CD1c-positive myeloid dendritic cell (primary cell): ENCODE measurements around the gene LIN37.
"Not testable (repeated sequence)": the region's sequence is repeated elsewhere in the genome, so short reads cannot be mapped to it uniquely, and the experiment has no call there.

Source experiments
- DNase-seq: peaks from one replicate; pipeline ENCODE4 v3.0.0-alpha.2; 2016; ENCODE audit errors: extremely low spot score

Gene LIN37

DNA sequence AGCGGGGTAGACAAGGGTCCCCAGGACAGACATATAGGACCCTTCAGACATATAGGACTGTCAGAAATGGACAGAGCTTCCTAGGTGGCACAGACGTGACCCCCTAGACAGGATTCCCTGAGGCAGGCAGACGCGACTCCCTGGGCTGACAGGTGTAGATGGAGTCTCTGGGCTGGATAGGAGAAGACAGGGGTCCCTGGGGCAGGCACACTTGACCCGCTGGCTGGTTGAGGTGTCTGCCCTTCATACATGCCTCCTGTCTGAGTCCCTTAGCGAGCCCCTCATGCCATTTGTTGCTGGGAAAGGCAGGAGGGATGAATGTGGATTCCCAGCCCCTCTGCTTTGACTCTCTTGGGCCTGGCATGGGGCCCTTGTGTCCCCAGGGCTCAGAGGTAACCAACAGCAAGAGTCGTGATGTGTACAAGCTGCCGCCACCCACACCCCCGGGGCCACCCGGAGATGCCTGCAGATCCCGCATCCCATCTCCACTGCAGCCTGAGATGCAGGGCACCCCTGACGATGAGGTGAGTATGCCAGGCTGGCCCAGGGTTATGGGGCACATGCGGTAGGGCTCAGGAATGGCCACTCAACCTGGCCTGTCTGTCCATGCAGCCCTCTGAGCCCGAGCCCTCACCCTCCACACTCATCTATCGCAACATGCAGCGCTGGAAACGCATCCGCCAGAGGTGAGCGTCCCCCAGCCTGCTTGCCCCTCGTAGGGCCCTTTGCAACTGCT, 5.4 kb downstream of the LIN37 start:
- no peak for DNase-seq

DNA sequence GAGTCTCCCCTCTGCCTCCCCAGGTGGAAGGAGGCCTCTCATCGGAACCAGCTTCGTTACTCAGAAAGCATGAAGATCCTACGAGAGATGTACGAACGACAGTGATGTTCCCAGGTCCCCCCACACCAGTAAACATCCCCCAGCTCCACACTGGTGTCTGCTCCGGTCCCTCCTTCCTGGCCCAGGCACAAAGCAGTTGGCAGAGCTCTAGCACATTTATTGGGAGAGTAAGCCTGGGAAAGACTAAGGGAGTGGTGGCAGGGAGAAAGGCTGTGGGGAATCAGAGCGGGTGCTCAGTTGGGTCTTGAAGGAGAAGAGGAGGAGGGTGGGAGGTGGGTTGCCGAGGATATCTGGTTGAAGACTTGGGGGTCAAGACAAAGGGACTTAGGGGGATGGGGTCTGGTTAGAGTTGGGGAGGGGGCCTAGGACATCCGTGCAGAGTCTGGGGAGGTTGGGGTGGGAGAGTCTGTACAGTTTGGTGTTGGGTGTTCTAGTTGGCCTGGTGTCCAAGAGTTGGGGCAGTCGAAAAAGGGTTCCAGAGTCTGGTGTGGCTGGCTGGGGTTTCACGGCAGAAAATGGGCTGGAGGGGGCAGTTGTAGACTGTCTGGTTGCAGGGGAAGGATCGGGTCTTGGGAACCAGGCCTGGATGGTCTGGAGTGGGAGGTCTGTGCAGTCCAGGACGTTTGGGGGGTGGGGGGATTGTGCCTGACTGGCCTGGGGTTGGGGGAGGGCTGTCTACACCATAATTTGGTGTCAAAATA, 6.2 kb downstream of the LIN37 start:
- no peak for DNase-seq

DNA sequence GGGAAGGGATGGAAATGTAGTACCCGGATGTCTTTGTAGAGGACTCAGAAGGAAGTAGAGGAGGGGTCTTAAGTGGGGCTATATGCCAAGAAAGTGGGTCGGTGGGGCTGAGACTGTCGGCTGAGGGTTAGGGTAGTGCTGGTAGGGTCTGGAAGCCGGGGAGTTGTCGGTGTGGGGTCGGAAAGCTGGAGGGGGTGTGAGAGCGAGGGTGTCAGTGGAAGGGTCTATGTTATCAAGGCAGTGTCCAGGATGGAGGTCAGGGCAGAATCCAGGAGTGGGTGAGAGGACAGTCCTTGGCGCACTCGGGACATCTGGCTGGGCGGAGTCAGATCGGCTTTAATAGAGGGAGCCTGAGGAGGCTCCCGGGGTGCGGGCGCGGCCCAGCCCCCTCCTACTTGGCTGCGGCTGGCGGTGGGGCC, 6.8 kb downstream of the LIN37 start:
- no peak for DNase-seq

DNA sequence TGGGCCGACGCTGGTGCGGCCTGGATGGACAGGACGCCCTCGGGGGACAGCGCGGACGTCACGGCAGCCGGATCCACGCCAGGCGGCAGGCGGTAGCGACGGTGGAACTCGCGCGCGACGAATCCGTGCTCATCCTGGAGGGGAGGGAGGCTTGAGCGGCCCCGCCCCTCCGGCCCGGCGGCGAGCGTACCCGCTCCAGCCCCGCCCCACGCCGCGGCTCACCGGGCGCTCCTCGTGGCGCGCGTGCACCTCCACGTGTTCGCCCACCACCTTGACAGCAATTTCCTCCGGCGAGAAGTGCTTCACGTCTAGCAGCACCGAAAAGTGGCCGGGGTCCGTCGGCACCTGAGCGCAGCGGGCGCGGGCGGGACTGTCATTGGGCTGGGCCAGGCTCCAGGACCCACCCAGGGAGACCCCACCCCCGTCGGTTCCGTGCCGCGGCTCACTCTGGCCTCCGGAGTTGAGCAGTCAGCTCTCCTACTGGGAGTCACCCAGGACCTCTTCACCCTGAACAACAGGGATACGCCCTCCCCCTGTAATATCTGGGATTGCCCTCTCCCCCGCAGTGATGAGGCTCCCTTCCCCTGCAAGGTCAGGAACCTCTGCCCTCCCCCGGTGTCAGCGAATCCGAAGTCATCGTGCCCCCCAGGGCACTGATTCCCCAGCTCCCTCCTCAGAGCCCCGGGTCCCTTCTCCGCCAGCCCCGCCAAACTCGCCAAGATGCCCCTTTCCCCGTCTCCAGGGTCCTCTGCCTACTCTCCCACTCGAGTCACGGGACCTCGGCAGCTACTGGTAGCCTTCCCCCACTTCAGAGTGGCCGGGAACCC, 7.4 kb downstream of the LIN37 start:
- DNase-seq = peak; percentile 64

DNA sequence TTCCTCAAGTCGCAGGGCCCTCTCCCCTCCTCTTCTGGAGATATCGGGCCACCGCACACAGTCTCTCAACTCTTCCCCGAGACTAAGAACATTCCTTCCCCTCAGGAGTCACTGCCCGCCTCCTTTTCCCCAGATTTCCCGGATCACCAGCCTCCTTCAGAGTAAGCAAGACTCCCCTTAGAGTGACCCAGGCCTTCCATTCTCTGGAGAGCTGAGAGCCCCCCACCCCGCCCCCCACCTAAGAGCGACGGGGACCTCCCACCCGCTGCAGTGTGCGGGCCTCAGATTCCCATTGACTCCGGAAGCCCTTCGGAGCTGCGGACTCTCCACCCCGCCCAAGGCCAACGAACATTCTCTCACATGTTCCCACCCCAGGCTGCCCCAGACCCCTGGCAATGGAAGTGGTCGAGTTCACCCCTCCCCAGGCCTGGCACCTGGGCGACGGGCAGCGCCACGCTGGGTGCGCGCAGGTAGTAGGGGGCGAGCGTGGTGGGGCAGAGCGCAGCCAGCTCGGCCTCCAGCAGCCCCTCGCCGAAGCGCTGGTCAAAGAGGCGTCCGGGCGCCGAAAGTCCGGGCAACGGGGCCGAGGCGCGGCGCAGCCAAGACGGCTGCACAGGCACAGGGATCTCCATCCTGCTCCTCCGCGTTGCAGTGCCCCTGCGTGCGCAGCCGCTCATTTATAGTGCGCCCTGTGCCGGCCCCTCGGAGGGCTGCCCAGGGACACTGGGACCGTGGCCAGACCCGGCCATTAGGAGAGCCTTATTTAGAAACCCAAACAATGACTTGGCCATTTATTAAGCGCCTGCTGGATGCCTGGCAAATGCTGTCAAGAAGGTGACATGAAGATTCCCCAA, 8.2 kb downstream of the LIN37 start, which contains the start of gene HSPB6:
HSPB6 (minus strand) TSS at position 653 of the 854 bp plus-strand sequence; CDS start at position 632, 21 bp downstream.
- no peak for DNase-seq

DNA sequence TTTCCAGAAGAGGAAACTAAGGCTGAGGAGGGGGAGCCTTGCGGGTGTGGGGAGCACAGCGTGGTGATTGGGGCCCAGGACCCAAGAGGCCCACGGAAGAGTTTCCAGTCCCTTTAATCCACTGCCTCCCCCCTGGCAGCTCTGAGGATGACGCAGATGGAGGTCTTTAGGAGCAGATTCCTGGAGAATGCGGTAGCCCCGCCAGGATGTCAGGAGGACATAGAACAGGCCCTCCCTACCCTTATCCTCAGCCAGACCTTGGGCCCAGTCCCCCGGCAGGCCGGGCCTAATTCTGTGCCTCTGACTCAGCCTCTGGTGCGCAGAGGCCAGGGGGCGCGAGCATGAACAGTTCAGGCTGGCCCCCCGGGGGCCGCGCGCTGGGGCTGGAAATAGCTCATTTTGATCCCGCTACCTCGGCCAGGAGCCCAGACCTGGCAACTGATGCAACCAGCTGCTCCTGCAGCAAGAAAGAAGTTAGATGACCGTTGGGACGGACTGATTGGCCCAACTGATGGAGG, 8.9 kb downstream of the LIN37 start:
- no peak for DNase-seq

DNA sequence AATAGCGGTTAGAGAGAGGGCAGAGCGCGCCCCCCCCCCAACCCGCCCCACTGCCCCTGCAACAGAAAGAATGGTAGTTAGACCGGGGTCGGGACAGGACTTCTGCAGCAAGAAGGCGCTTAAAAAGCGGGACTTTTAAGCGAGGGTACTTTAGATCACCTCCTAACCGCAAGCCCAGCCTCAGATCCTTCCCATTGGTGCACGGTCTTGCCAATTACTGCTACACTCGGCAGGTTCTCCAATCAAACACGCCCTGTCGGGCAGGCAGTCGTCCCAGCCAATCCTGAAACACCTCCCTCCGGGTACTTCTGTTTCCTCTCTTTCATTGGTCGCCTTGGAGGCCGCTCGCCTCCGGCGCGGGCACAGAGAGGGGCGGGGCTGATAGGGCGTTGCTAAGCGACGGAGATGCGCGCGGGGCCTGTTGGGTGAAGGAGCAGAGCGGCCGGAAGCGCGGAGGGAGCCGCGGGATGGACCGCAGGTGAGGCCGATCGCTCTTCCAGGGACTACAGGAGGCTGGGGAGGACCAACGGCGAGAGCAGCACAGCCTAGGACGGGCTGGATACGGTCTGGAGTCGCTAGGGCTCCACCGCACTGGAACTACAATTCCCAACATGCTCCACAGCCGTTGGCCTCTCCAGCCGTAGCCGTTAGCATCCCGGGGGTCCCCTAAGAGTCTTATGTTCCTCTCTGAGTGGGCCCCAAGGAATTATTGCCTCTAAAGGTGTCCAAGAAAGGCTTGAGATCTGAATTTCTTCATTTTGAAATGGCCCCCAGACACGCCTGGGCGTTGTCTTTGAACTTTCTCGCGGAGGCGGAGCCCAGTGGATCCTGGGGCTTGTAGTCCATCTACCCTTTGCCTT, 9.6 kb downstream of the LIN37 start, which contains the start of gene PROSER3:
PROSER3 (plus strand) TSS at position 428 of the 860 bp plus-strand sequence; CDS start at position 468, 40 bp downstream.
- peak; percentile 99 for DNase-seq

DNA sequence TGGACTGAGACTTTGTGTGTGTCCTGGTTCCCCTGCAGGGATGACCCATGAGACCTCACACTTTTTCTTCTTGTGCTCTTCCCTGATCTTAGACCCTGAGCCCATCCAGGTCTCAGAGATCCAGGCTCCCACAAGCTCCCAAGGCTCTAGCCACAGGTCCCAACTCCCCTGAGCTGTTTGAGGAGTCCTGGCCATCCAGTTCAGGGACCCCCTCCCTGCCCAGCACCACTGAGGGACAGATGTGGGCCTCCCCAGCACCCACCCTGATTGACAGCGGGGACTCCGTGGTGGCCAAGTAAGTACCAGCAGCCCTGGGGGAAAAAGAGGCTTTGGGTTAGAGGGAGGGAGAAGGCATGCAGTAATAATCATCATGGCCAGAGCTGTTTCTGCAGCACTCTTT, 11.3 kb downstream of the LIN37 start:
- no peak for DNase-seq

DNA sequence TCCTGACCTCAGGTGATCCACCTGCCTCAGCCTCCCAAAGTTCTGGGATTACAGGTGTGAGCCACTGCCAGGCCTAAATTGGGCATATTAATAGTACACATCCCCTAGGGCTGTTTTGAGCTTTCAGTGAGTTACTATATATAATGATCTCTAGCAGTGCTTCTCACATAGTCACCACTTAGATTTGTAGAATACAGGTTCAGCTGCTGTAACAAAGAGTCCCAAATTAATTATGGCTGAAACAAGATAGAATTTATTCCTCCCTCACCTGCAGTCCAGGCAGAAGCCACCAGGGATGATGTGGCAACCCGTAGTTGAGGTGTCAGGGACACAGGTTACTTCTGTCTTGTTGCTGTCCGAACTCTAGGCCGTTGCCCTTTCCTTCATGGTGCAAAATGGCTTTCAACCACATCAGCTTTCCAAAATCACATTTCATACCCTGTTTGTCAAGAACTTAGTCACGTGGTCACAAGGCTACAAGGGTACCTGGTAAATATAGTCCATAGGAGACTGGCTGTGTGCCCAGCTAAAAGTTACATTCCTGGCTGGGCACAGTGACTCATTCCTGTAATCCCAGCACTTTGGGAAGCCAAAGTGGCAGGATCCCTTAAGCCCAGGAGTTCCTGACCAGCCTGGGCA, 12.5 kb downstream of the LIN37 start:
- no peak for DNase-seq

DNA sequence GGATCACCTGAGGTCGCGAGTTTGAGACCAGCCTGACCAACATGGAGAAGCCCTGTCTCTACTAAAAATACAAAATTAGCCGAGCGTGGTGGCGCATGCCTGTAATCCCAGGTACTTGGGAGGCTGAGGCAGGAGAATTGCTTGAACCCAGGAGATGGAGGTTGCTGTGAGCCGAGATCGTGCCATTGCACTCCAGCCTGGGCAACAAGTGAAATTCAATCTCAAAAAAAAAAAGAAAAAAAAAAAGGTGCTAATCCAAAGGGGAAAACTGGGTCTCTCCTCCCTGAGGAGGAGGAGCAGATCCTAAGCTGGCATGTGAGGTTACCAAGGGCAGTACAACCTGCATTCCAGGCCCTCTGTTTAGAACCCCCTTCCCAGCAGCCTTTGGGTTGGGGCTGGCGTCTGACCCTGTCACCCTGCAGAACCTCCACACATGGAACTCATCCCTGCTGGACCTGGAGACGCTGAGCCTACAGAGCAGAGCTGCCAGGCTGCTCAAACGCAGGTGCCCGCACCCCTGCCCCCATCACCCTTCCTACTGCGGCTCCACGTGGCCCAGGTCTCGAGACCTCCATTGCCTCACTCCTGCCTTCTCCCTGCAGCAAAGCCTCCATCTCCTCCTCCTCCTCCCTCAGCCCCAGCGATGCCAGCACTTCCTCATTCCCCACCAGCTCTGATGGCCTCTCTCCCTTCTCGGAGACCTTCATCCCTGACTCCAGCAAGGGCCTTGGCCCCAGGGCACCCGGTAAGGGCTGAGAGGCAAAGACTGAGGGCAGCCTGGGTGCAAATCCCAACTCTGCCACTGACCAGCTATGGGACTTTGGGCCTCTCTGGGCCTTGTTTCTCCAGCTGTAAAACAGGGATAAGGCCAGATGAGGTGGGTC, 16.3 kb downstream of the LIN37 start:
- DNase-seq = no peak

DNA sequence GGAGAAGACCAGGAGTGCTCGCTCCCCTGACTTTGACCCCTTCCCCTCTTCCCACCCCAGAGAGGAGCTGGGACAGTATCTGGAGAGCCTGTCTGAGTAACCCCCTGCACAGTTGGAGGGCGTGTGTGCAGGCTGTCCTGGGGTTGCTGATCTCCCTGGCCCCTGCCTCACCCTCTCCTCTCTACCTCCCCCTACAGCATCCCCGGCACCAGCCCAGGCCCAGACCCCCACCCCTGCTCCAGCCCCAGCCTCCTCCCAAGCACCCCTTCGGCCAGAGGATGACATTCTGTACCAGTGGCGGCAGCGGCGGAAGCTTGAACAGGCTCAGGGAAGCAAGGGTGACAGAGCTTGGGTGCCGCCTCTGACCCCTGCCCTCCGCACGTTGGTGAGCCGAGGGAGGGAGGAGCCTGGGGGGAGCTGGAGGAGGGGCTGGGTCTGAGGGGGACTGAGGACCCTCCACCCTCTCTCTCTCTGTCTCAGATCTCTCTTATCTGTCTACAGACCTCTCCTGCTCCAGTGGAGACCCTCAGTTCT, 18.3 kb downstream of the LIN37 start:
- DNase-seq = no peak

DNA sequence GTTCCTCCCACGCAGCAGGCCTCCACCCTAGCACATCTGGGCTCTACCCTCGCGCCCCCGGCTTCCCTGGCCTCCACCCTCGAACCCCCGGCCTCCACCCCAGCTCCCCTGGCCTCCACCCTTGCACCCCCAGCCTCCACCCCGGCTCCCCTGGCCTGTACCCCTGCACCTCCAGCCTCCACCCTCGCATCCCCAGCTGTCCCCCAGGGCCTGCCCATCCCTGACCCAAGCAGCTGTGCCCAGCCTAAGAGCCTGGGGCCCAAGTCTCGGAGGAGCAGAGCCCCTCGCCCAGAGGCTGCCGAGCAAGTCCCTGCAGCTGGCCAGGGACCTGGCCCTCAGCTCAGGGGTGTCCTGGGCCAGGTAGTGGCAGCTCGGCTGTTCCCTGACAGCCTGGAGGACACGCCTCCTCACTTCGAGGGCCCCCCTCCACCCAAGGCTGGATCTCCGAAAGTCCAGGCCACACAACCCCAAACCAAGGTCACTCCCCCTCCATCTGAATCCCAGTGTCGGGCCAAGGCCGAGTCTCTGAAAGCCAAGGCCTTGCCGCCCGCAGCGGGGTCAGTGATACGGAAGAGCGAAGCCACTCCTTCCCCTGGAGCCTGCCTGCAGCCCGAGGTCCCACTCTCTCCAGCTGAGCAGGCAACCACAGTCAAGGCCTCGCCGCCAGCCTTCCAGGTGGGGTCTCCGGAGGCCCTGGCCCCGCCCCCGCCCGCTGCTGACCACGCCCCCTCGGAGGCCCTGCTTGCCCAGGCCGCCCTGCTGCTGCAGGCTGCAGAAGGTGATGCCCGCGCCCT, 19.1 kb downstream of the LIN37 start:
- DNase-seq = no peak

DNA sequence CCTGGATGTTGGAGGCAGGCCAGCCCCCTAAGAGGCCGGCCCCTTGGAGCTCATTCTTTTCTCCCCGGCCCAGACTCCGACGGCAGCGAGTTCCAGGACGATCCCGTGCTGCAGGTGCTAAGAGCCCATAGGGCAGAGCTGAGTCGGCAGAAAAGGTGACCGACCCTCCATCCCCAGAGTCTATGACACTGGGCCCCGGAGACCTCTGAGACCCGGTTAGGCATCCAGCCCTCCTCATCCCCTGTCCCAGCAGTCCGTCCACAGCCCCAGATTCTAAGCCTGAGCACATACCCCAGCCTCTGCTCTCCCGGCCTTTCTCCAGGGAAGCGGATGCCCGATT, 19.7 kb downstream of the LIN37 start:
- DNase-seq = no peak

DNA sequence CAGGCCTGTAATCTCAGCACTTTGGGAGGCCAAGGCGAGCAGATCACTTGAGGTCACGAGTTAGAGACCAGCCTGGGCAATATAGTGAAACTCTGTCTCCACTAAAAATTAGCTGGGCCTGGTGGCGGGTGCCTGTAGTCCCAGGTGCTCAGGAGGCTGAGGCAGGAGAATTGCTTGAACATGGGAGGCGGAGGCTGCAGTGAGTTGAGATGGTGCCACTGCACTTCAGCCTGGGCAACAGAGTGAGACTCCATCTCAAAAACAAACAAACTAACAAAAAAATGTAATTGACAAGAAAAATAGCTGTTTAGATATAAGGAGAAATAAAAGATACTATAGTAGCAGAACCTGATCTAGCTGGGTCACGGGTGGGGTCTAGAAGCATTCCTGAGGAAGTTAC, 24.0 kb downstream of the LIN37 start:
- not testable (repeated sequence) for DNase-seq

DNA sequence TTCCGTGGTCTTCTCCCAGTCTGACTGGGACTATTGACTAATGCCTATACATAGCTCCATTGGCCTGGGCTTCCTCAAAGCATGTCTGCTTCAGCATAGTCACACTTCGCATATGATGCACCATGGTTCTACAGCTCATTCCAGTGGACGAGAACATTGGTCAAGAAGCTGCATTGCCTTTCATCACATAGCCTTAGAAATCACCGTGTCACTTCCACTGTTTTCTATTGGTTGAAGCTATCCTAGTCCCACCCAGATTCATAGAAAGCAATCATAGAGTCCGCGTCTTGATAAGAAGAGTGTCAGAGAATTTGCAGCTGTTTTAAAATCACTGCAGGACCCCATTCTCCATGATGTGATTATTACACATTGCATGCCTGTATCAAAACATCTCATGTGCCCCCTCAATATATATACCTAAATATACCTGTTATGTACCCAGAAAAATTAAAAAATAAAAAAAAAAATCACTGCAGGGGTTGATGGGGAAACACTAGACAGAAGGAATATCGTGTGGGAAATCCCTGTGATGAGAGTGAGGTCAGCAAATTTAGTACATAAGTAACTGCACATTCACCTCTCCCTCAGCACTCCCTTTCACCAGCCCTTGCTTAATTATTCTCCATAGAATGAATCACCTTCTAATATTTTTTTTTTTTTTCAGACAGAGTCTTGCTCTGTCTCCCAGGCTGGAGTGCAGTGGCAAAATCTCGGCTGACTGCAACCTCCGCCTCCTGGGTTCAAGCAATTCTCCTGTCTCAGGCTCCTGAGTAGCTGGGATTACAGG, 24.8 kb downstream of the LIN37 start:
- no peak for DNase-seq

DNA sequence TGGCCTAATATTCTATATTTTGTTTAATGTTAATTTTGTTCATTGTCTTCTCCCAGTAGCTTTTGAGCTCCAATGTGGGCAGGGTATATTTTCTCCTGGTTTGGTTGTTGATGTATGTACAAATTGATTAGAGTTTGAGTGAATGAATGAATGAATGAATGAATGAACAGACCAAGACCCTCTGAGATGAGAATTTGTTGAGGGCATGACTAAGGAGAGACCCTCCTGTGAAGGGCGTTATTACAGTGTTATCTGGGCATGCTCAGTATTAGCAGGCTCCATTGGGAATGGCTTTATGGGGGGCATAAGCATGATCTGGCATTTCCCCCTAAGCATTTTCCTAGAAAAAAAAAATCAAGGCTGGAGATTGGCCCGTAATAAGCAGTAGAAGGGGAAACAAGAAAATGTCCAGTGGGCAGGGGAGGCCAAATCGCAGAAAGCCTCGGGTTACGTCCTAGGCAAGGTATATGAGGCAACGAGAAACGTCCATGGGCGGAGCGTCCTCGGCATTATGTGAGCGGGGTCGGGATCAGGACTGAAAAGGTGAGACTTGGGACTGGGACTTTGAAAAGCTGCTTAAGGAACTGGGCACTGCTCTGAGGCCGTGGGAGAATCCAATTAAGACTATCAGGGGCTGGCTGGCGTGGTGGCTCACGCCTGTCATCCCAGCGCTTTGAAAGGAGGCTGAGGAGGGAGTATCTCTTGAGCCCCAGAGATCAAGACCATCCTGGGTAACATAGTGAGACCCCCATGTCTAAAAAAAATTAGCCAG, 26.1 kb downstream of the LIN37 start:
- DNase-seq = no peak
